A549 (cell line): ENCODE measurements around the gene WBP2.

Source experiments
- CBX2 ChIP-seq: fragments of 200-600 bp; sonication (generic); IDR thresholded peaks from 2 replicates; pipeline ENCODE4 v1.6.1; 2016; ENCODE audit warnings: low read depth, mild to moderate bottlenecking, borderline replicate concordance
- CTCF ChIP-seq: fragments of >200 bp; sonication (Bioruptor Twin); formaldehyde crosslinking; IDR thresholded peaks from 3 replicates; pipeline ENCODE4 v1.5.1; 2016
- EP300 ChIP-seq, 2 experiments: fragments of >200 bp; sonication (Bioruptor Twin); formaldehyde crosslinking; IDR thresholded peaks; 2 replicates in 1 of 2; 3 replicates in 1 of 2; pipeline ENCODE4 v1.6.1; 2016 to 2017
- ESRRA ChIP-seq: fragments of 150-350 bp; IDR thresholded peaks from 2 replicates; pipeline ENCODE4 v1.6.1; 2014; ENCODE audit warnings: mild to moderate bottlenecking, low read length, borderline replicate concordance
- FOSL2 ChIP-seq, 2 experiments: fragments of 450-650 bp in 1 of 2; fragments of >200 bp in 1 of 2; sonication (Bioruptor Twin) in 1 of 2; formaldehyde crosslinking; IDR thresholded peaks; 2 replicates each; pipeline versions ENCODE4 v1.5.0 to v1.6.1; 2016 to 2020; ENCODE audit warnings: mild to moderate bottlenecking in 1 of 2, moderate library complexity in 1 of 2
- HOXA7 ChIP-seq: fragments of 250-450 bp; sonication (Bioruptor Pico); IDR thresholded peaks from 2 replicates; pipeline ENCODE4 v1.5.0; 2020; ENCODE audit warnings: mild to moderate bottlenecking, moderate library complexity
- KDM1A ChIP-seq: fragments of 200-600 bp; sonication (generic); IDR thresholded peaks from 2 replicates; pipeline ENCODE4 v1.6.1; 2016; ENCODE audit warnings: low read depth, mild to moderate bottlenecking
- MAFK ChIP-seq: fragments of 450-650 bp; IDR thresholded peaks from 2 replicates; pipeline ENCODE4 v1.6.1; 2014; ENCODE audit not compliant: partially characterized antibody
- POLR2A ChIP-seq: IDR thresholded peaks from 2 replicates; pipeline ENCODE4 v1.6.1; 2012; ENCODE audit warnings: mild to moderate bottlenecking, low read length
- RAD21 ChIP-seq, 2 experiments: fragments of >200 bp in 1 of 2; sonication (Bioruptor Twin) in 1 of 2; formaldehyde crosslinking in 1 of 2; IDR thresholded peaks in 1 of 2; conservative IDR thresholded peaks in 1 of 2; 2 replicates in 1 of 2; 3 replicates in 1 of 2; pipeline ENCODE4 v1.6.1; 2012 to 2018; ENCODE audit warnings: inconsistent platforms in 1 of 2
- TF ChIP-seq, protein P1 (sequence below): fragments of 200-600 bp; sonication (generic); IDR thresholded peaks from 2 replicates; pipeline ENCODE4 v1.6.1; 2016; ENCODE audit warnings: antibody characterized with exemption, mild to moderate bottlenecking, moderate library complexity
- TF ChIP-seq, protein P2 (sequence below): IDR thresholded peaks from 2 replicates; pipeline ENCODE4 v1.6.1; 2012

GRCh38 chr17:75825149-75825552, 30.0 kb downstream of the WBP2 start:
- TF ChIP-seq EP300 (IDR thresholded peaks at IDR 0.05) (no peak), CBX2 (no peak), CTCF (no peak), MAFK (no peak), KDM1A (no peak), POLR2A (no peak), HOXA7 (CRISPR knock-in tag) (no peak), RAD21 (conservative IDR thresholded peaks at IDR 0.05 in 1 of 2, IDR thresholded peaks at IDR 0.05 in 1 of 2) (no peak), FOSL2 (IDR thresholded peaks at IDR 0.05) (no peak), FOSL2 (CRISPR knock-in tag; IDR thresholded peaks at IDR 0.05) (no peak), ESRRA (no peak)
- TF ChIP-seq, protein P1, sequence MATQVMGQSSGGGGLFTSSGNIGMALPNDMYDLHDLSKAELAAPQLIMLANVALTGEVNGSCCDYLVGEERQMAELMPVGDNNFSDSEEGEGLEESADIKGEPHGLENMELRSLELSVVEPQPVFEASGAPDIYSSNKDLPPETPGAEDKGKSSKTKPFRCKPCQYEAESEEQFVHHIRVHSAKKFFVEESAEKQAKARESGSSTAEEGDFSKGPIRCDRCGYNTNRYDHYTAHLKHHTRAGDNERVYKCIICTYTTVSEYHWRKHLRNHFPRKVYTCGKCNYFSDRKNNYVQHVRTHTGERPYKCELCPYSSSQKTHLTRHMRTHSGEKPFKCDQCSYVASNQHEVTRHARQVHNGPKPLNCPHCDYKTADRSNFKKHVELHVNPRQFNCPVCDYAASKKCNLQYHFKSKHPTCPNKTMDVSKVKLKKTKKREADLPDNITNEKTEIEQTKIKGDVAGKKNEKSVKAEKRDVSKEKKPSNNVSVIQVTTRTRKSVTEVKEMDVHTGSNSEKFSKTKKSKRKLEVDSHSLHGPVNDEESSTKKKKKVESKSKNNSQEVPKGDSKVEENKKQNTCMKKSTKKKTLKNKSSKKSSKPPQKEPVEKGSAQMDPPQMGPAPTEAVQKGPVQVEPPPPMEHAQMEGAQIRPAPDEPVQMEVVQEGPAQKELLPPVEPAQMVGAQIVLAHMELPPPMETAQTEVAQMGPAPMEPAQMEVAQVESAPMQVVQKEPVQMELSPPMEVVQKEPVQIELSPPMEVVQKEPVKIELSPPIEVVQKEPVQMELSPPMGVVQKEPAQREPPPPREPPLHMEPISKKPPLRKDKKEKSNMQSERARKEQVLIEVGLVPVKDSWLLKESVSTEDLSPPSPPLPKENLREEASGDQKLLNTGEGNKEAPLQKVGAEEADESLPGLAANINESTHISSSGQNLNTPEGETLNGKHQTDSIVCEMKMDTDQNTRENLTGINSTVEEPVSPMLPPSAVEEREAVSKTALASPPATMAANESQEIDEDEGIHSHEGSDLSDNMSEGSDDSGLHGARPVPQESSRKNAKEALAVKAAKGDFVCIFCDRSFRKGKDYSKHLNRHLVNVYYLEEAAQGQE = no peak
- TF ChIP-seq, protein P2, sequence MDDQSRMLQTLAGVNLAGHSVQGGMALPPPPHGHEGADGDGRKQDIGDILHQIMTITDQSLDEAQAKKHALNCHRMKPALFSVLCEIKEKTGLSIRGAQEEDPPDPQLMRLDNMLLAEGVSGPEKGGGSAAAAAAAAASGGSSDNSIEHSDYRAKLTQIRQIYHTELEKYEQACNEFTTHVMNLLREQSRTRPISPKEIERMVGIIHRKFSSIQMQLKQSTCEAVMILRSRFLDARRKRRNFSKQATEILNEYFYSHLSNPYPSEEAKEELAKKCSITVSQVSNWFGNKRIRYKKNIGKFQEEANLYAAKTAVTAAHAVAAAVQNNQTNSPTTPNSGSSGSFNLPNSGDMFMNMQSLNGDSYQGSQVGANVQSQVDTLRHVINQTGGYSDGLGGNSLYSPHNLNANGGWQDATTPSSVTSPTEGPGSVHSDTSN = no peak
